Activated naive CD8-positive, alpha-beta T cell treated with anti-CD3 and anti-CD28 coated beads for 36 hours (primary cell): ENCODE data around the gene EMB. TPM values are rescaled to one million over a fixed set of nuclear protein-coding genes. Genes with fewer than 3 reads are reported as not detected.
"Not testable (repeated sequence)": the region's sequence is repeated elsewhere in the genome, so short reads cannot be mapped to it uniquely, and the experiment has no call there.

Source experiments
- DNase-seq: peaks from one replicate; pipeline ENCODE4 v3.0.0; 2021
- H3K27ac Mint-ChIP-seq: one replicate; pipeline ENCODE4 v1.8.0; 2022; ENCODE audit warnings: mild to moderate bottlenecking, moderate library complexity, mixed read lengths
- H3K27me3 Mint-ChIP-seq: one replicate; pipeline ENCODE4 v1.8.0; 2022; ENCODE audit warnings: mild to moderate bottlenecking, mixed read lengths
- H3K36me3 Mint-ChIP-seq: one replicate; pipeline ENCODE4 v1.8.0; 2021; ENCODE audit warnings: mild to moderate bottlenecking, mixed read lengths
- H3K4me1 Mint-ChIP-seq: one replicate; pipeline ENCODE4 v1.8.0; 2021; ENCODE audit warnings: mixed read lengths
- H3K4me3 Mint-ChIP-seq: one replicate; pipeline ENCODE4 v1.8.0; 2022; ENCODE audit warnings: mild to moderate bottlenecking, moderate library complexity, mixed read lengths
- H3K9me3 Mint-ChIP-seq: one replicate; pipeline ENCODE4 v1.8.0; 2022; ENCODE audit warnings: mixed read lengths
- total RNA-seq, 2 experiments: library from RNA; stranded (reverse); gene quantifications; one replicate each; pipeline ENCODE4 v1.2.3, GENCODE V29; 2021

Gene EMB
- total RNA-seq, 2 experiments from 2014 or later = 59.5 to 60.8 TPM

DNA sequence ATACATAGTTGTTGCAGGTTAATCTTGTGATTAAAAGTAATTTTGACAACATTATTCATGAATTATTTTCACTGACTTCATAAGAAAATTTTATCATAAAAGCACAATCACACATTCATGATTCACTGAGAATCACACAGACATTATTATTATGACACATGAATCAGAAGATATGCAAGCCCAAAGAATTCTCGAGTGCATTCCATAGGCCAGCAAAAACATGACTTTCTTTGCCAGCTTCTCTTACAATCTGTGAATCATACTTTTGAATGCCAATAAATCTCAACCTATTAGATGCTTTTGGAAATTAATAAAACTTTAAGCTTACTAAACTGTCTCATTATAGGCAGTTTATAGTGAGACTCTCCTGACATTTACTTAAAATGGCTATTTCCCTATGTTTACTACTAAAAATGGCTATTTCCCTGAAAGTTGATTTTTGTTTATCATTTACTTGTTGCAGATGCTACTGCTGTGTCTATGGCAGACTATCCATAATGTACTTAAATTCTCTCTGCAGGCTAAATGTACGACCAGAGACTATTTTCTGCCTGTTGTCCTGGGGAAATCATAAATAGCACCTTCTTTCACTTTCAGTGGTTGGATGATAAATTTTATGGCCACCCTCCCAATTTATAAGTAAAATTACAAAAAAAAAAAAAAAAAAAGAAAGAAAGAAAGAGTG, 47.0 kb downstream of the EMB start:
- not testable (repeated sequence) for H3K4me1 Mint-ChIP-seq, H3K4me3 Mint-ChIP-seq, H3K27ac Mint-ChIP-seq, DNase-seq, H3K27me3 Mint-ChIP-seq
- Mint-ChIP-seq H3K9me3 (peaks cover 21% of the 10 kb centered on the region), H3K36me3 (peaks cover 52% of the 10 kb centered on the region)

DNA sequence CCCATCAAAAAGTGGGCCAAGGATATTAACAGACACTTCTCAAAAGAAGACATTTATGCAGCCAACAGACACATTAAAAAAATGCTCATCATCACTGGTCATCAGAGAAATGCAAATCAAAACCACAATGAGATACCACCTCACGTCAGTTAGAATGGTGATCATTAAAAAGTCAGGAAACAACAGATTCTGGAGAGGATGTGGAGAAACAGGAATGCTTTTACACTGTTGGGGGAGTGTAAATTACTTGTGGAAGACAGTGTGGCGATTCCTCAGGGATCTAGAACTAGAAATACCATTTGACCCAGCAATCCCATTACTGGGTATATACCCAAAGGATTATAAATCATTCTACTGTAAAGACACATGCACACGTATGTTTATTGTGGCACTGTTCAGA, 48.8 kb downstream of the EMB start:
- H3K9me3 Mint-ChIP-seq = peaks cover 29% of the 10 kb centered on the region

DNA sequence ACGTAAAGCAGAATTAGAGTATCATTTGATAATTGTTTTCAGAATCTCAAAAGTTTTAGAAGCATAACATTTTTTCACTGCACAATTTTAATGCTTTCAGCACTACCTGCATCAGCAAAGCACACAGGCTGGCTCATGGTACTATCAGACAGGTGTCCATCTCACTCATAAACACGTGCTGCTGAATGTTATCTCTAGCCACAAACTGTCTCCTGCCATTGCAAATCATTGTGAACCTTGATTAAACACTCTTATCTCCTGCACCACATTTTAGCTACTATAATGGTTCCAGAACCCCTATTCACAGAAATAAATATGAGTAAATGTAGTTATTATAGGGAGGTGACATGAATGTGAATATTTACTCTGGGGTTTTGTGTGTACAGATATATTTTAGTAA, 56.7 kb downstream of the EMB start:
- not testable (repeated sequence) for H3K27me3 Mint-ChIP-seq, DNase-seq, H3K4me1 Mint-ChIP-seq, H3K27ac Mint-ChIP-seq, H3K4me3 Mint-ChIP-seq
- Mint-ChIP-seq H3K36me3 (peaks cover 55% of the 10 kb centered on the region), H3K9me3 (peaks cover 13% of the 10 kb centered on the region)

More for the DNA sequence above, 48.8 kb downstream of the EMB start:
- DNase-seq, H3K27me3 Mint-ChIP-seq, H3K4me3 Mint-ChIP-seq, H3K4me1 Mint-ChIP-seq, H3K27ac Mint-ChIP-seq: not testable (repeated sequence)
- H3K36me3 Mint-ChIP-seq = peaks cover 63% of the 10 kb centered on the region

DNA sequence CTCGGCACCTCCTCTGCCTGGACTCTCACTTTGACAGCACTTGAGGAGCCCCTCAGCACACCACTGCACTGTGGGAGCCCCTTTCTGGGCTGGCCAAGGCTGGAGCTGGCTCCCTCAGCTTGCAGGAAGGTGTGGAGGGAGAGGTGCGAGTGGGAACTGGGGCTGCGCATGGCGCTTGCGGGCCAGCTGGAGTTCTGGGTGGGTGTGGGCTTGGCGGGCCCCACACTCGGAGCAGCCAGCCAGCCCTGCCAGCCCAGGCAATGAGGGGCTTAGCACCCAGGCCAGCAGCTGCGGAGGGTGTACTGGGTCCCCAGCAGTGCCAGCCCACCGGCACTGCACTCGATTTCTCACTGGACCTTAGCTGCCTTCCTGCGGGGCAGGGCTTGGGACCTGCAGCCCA, 64.4 kb downstream of the EMB start:
- H3K9me3 Mint-ChIP-seq, DNase-seq, H3K4me1 Mint-ChIP-seq, H3K27ac Mint-ChIP-seq, H3K4me3 Mint-ChIP-seq, H3K27me3 Mint-ChIP-seq: not testable (repeated sequence)
- peaks cover 45% of the 10 kb centered on the region for H3K36me3 Mint-ChIP-seq

DNA sequence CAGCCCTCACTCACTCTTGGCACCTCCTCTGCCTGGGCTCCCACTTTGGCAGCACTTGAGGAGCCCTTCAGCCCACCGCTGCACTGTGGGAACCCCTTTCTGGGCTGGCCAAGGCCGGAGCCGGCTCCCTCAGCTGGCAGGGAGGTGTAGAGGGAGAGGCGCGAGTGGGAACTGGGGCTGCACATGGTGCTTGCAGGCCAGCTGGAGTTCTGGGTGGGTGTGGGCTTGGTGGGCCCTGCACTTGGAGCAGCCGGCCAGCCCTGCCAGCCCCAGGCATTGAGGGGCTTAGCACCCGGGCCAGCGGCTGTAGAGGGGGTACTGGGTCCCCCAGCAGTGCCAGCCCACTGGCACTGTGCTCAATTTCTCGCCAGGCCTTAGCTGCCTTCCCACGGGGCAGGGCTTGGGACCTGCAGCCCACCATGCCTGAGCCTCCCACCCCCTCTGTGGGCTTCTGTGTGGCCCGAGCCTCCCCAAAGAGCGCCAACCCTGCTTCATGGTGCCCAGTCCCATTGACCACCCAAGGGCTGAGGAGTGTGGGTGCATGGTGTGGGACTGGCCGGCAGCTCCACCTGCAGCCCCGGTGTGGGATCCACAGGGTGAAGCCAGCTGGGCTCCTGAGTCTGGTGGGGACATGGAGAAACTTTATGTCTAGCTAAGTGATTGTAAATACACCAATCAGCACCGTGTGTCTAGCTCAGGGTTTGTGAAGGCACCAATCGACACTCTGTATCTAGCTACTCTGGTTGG, 71.6 kb downstream of the EMB start:
- H3K9me3 Mint-ChIP-seq = peaks cover 29% of the 10 kb centered on the region
- not testable (repeated sequence) for H3K27me3 Mint-ChIP-seq, H3K4me3 Mint-ChIP-seq, H3K27ac Mint-ChIP-seq, H3K4me1 Mint-ChIP-seq, DNase-seq
- peaks cover 54% of the 10 kb centered on the region for H3K36me3 Mint-ChIP-seq

DNA sequence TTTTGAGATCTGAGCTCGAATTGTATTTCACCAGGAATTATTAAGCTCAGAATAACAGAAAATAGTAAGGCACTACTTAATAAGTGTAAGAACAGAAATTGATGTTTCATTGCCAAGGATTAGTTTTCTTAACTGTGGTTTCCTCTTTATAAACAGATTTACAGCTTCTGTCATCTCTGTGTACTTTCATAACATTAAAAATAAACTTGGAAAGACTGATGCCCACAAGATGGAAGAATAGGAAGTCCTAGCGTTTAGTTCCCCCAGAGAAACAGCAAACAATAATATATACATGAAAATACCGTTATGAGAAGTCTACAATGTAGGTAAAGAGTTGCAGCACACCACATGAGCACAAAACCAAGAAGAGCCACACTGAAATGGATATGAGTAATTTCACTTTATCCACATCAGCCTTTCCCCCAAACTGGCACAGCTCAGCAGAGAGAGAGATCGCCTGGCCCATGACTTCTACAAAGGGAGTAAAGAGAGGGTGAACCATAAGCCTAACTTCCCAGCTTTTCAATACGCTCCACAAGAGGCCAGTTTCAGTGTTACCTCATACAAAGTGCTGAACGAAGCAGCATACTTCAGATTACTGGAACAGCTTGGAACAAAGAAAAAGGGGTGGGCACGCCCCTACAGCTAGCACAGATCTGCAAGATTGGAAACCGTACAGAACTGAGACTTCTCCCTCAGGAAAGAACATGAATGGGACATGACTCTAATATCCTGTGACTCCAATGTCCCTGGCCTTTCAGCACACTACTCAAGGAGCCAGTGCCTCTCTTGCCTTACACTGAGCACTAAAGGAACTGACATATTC, 75.4 kb downstream of the EMB start:
- H3K9me3 Mint-ChIP-seq = peaks cover 27% of the 10 kb centered on the region
- H3K36me3 Mint-ChIP-seq = peaks cover 48% of the 10 kb centered on the region
- DNase-seq = no peak
- no peaks in the 10 kb centered on the region for H3K27me3 Mint-ChIP-seq
- no peak overlapping the region for H3K4me3 Mint-ChIP-seq
- H3K4me1 Mint-ChIP-seq = peaks cover 19% of the 10 kb centered on the region
- no peak overlapping the region for H3K27ac Mint-ChIP-seq

DNA sequence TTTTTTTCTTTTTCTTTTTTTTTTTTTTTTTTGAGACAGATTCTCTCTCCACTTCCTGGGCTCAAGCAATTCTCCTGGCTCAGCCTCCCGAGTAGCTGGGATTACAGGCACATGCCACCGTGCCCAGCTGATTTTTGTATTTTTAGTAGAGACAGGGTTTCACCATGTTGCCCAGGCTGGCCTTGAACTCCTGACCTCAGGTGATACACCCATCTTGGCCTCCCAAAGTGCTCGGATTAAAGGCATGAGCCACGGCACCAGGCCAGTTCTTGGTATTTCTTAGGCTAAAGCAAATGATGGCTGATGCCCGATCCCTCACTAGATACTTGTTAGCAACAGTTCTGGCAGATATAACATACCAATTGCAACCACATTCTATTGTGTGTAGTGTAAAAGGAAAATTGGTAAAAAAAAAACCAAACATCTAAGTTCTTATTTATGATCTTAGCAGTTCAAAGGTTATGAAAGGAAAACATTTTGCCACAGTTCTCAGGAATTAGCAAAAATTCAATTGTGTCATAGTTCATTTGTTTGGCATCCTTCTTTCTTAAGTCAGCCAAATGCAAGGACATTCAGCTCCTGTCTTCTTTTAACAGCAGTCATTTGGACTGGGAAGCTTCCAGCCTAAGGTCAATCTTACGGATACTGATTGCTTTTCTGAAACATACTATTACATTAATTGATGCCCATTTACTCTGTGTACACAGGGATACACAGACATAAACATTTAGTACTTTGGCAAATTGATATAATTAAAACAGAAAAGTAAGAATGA, 76.4 kb downstream of the EMB start:
- peaks cover 43% of the 10 kb centered on the region for H3K36me3 Mint-ChIP-seq
- not testable (repeated sequence) for H3K4me3 Mint-ChIP-seq

DNA sequence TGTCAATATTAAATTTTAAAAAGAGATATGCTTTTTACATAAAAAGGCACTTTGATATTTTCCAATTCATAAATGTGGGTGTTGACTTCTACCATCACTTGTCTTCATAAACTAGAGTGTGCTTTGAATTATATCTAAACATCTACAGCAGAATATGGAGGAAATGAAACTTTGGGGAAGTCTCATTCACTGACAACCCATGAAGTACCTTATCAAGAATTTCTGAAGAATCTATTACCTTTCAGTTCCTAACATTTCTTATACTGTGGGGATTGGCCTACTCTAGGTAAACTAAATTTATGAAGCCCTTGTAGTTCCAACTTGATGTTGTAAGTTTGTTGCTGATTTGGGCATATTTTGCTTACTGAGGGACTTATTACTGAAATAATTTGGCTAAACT, 81.9 kb downstream of the EMB start:
- Mint-ChIP-seq H3K27ac (no peak overlapping the region), H3K4me3 (no peak overlapping the region), H3K27me3 (no peaks in the 10 kb centered on the region)

More for the DNA sequence above, 76.4 kb downstream of the EMB start:
- peaks cover 22% of the 10 kb centered on the region for H3K9me3 Mint-ChIP-seq
- H3K27me3 Mint-ChIP-seq, DNase-seq, H3K27ac Mint-ChIP-seq: not testable (repeated sequence)
- H3K4me1 Mint-ChIP-seq = peaks cover 19% of the 10 kb centered on the region

DNA sequence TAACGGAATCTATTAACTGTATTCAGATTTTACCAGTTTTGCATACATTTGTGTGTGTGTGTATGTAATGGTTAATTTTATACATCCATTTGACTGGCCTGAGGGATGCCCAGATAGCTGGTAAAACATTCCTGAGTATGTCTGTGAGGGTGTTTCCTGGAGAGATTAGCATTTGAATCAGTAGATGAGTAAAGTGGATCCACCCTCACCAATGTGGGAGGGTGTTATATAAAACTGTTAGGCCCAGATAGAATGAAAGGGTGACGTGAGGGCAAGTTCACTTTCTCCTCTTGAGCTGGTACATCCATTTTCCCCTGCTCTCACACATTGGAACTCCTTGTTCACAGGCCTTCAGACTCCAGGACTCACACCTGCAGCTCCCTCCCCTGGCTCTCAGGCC, 88.7 kb downstream of the EMB start:
- H3K4me3 Mint-ChIP-seq = no peak overlapping the region
- H3K27me3 Mint-ChIP-seq = no peaks in the 10 kb centered on the region
- no peaks in the 10 kb centered on the region for H3K4me1 Mint-ChIP-seq
- no peak for DNase-seq
- peaks cover 3% of the 10 kb centered on the region for H3K36me3 Mint-ChIP-seq
- H3K9me3 Mint-ChIP-seq = peaks cover 3% of the 10 kb centered on the region
- H3K27ac Mint-ChIP-seq = no peak overlapping the region

More for the DNA sequence above, 81.9 kb downstream of the EMB start:
- peaks cover 14% of the 10 kb centered on the region for H3K36me3 Mint-ChIP-seq
- peaks cover 1% of the 10 kb centered on the region for H3K9me3 Mint-ChIP-seq
- peaks cover 10% of the 10 kb centered on the region for H3K4me1 Mint-ChIP-seq
- no peak for DNase-seq

Other genes starting within 250 kb of the EMB start
- 10 to 100 TPM; 41.0 to 43.6 TPM for gene PARP8, start 225.3 kb upstream of the EMB start, total RNA-seq